WERI-Rb-1 (cell line): ENCODE measurements around the gene TOGARAM2.

ENCODE experiments used
- DNase-seq: peaks from one replicate; pipeline ENCODE4 v3.0.0-alpha.2; 2020
- H3K27ac ChIP-seq: fragments of 250-450 bp; sonication (Bioruptor Pico); 2 replicates; pipeline ENCODE4 v1.5.1; 2020; ENCODE audit warnings: mild to moderate bottlenecking, moderate library complexity
- H3K27me3 ChIP-seq: fragments of 250-450 bp; sonication (Bioruptor Pico); 2 replicates; pipeline ENCODE4 v1.5.1; 2021; ENCODE audit warnings: mild to moderate bottlenecking, low read depth, moderate library complexity; ENCODE audit not compliant: insufficient read depth, severe bottlenecking
- H3K36me3 ChIP-seq: fragments of 250-450 bp; sonication (Bioruptor Pico); 2 replicates; pipeline ENCODE4 v1.5.1; 2020; ENCODE audit warnings: mild to moderate bottlenecking, moderate library complexity
- H3K4me3 ChIP-seq: 2 replicates; pipeline ENCODE4 v1.5.1; 2011; ENCODE audit warnings: low read depth, mild to moderate bottlenecking, control low read depth, low read length
- H3K9me3 ChIP-seq: fragments of 250-450 bp; sonication (Bioruptor Pico); 2 replicates; pipeline ENCODE4 v1.5.1; 2021; ENCODE audit warnings: mild to moderate bottlenecking, moderate library complexity; ENCODE audit not compliant: severe bottlenecking
- CTCF ChIP-seq: IDR thresholded peaks from 2 replicates; pipeline ENCODE4 v1.5.1; 2011; ENCODE audit warnings: low read depth, mild to moderate bottlenecking, control low read depth, inconsistent platforms, low read length

TOGARAM2 gene

GRCh38 chr2:29051730-29052129 lies 70.6 kb downstream of the TOGARAM2 start:
- TF ChIP-seq CTCF: no peak
- no peak overlapping the region for H3K4me3 ChIP-seq
- H3K27ac ChIP-seq: no peak overlapping the region
- H3K9me3 ChIP-seq: no peaks in the 10 kb centered on the region
- no peaks in the 10 kb centered on the region for H3K27me3 ChIP-seq
- no peak for DNase-seq
- no peaks in the 10 kb centered on the region for H3K36me3 ChIP-seq

GRCh38 chr2:29052807-29053206 lies 71.7 kb downstream of the TOGARAM2 start:
- Histone ChIP-seq H3K4me3 (no peak overlapping the region), H3K36me3 (no peaks in the 10 kb centered on the region), H3K27me3 (no peaks in the 10 kb centered on the region), H3K9me3 (no peaks in the 10 kb centered on the region), H3K27ac (peak overlapping the region; percentile 73)
- DNase-seq: no peak
- TF ChIP-seq CTCF: no peak

GRCh38 chr2:29053223-29053622 lies 72.1 kb downstream of the TOGARAM2 start:
- no peaks in the 10 kb centered on the region for H3K36me3 ChIP-seq
- H3K27me3 ChIP-seq: no peaks in the 10 kb centered on the region
- H3K27ac ChIP-seq: peak overlapping the region; percentile 73
- DNase-seq: peak; percentile 94
- no peak for TF ChIP-seq CTCF
- H3K9me3 ChIP-seq: no peaks in the 10 kb centered on the region
- H3K4me3 ChIP-seq: no peak overlapping the region

GRCh38 chr2:29053670-29054400 lies 72.7 kb downstream of the TOGARAM2 start:
- TF ChIP-seq CTCF: peak; percentile 52
- Histone ChIP-seq H3K9me3 (no peaks in the 10 kb centered on the region), H3K27me3 (no peaks in the 10 kb centered on the region), H3K27ac (peak overlapping the region; percentile 73), H3K36me3 (no peaks in the 10 kb centered on the region), H3K4me3 (no peak overlapping the region)
- DNase-seq: no peak

- no peak overlapping the region; the same call in 1 of the 2 replicates for H3K27ac ChIP-seq
- no peaks in the 10 kb centered on the region for H3K36me3 ChIP-seq
These were observed 73.3 kb downstream of the TOGARAM2 start for GRCh38 chr2:29054430-29054829.

More at GRCh38 chr2:29054430-29054829, 73.3 kb downstream of the TOGARAM2 start:
- DNase-seq: no peak
- Histone ChIP-seq H3K9me3 (no peaks in the 10 kb centered on the region), H3K27me3 (no peaks in the 10 kb centered on the region), H3K4me3 (no peak overlapping the region)
- no peak for TF ChIP-seq CTCF
